Activated CD8-positive, alpha-beta T cell treated with anti-CD3 and anti-CD28 coated beads for 36 hours (primary cell): ENCODE measurements around the gene NEB. TPM values are rescaled to one million over a fixed set of nuclear protein-coding genes. Genes with fewer than 3 reads are reported as not detected.
"Not testable (repeated sequence)": the region's sequence is repeated elsewhere in the genome, so short reads cannot be mapped to it uniquely, and the experiment has no call there.

Source experiments
- ATAC-seq: fragments of 200-7000 bp; cut with Tn5 transposase; one replicate; pipeline ENCODE4 v1.10.0; 2021; ENCODE audit warnings: mild to moderate bottlenecking, moderate library complexity
- CTCF ChIA-PET: fragments of 350-600 bp; sonication (Branson Sonifier 250); formaldehyde crosslinking; loops from one replicate; lab custom pipeline; 2021; ENCODE audit warnings: antibody characterized with exemption; lab: Charles Lee
- POLR2A ChIA-PET: fragments of 350-600 bp; sonication (Branson Sonifier 250); formaldehyde crosslinking; loops from one replicate; lab custom pipeline; 2021; ENCODE audit warnings: antibody characterized with exemption; lab: Charles Lee
- DNase-seq: peaks from one replicate; pipeline ENCODE4 v3.0.0-alpha.2; 2020
- H3K27ac Mint-ChIP-seq: one replicate; pipeline ENCODE4 v1.8.0; 2021; ENCODE audit warnings: mild to moderate bottlenecking, mixed read lengths
- H3K27me3 Mint-ChIP-seq: one replicate; pipeline ENCODE4 v1.8.0; 2021; ENCODE audit warnings: mixed read lengths
- H3K36me3 Mint-ChIP-seq: one replicate; pipeline ENCODE4 v1.8.0; 2021; ENCODE audit warnings: low read depth, mixed read lengths
- H3K4me1 Mint-ChIP-seq: one replicate; pipeline ENCODE4 v1.8.0; 2021; ENCODE audit warnings: low read depth, mixed read lengths
- H3K4me3 Mint-ChIP-seq: one replicate; pipeline ENCODE4 v1.8.0; 2021; ENCODE audit warnings: mild to moderate bottlenecking, moderate library complexity, mixed read lengths
- H3K9me3 Mint-ChIP-seq: one replicate; pipeline ENCODE4 v1.8.0; 2021; ENCODE audit warnings: mixed read lengths
- CTCF ChIP-seq: fragments of 200-600 bp; IDR thresholded peaks from one replicate; pipeline ENCODE4 v1.8.0; 2022; ENCODE audit warnings: antibody characterized with exemption, mild to moderate bottlenecking
- intact Hi-C: fragments of 100-400 bp; cut with micrococcal nuclease; formaldehyde crosslinking; loops from one replicate; pipeline ENCODE4 v1.10.0; 2022
- total RNA-seq, 2 experiments: library from RNA; stranded (reverse); gene quantifications; one replicate each; pipeline ENCODE4 v1.2.3, GENCODE V29; 2021

Gene NEB
- total RNA-seq, 2 experiments from 2014 or later, result 0.18 to 0.34 TPM

- ATAC-seq, result no peak
- H3K36me3 Mint-ChIP-seq, result no peaks in the 10 kb centered on the region
- DNase-seq, result no peak
- H3K27ac Mint-ChIP-seq, result no peak overlapping the region
- no peak overlapping the region for H3K4me3 Mint-ChIP-seq
- TF ChIP-seq CTCF, result no peak
- H3K9me3 Mint-ChIP-seq, result no peaks in the 10 kb centered on the region
- H3K27me3 Mint-ChIP-seq, result no peaks in the 10 kb centered on the region
- H3K4me1 Mint-ChIP-seq, result no peaks in the 10 kb centered on the region
- intact Hi-C loops, result no loop called here
- ChIA-PET CTCF (no interaction called here), POLR2A (no interaction called here)
Measured at GRCh38 chr2:151753540-151753939, 19.3 kb upstream of the NEB start.

- H3K9me3 Mint-ChIP-seq, H3K27ac Mint-ChIP-seq, DNase-seq, intact Hi-C loops, POLR2A ChIA-PET, H3K27me3 Mint-ChIP-seq, CTCF ChIA-PET, ATAC-seq, H3K4me3 Mint-ChIP-seq, H3K4me1 Mint-ChIP-seq: not testable (repeated sequence)
- H3K36me3 Mint-ChIP-seq, result peaks cover 11% of the 10 kb centered on the region
Measured at GRCh38 chr2:151745261-151745660, 11.0 kb upstream of the NEB start.

- ChIA-PET CTCF (no interaction called here), POLR2A (no interaction called here)
- no peaks in the 10 kb centered on the region for H3K27me3 Mint-ChIP-seq
Measured at GRCh38 chr2:151730262-151730975, 3.9 kb downstream of the NEB start.

GRCh38 chr2:151729837-151730236 is 4.4 kb downstream of the NEB start:
- intact Hi-C loops, result no loop called here
- no peaks in the 10 kb centered on the region for H3K9me3 Mint-ChIP-seq
- H3K4me3 Mint-ChIP-seq, result no peak overlapping the region
- H3K4me1 Mint-ChIP-seq, result no peaks in the 10 kb centered on the region
- H3K36me3 Mint-ChIP-seq, result no peaks in the 10 kb centered on the region
- ATAC-seq, result no peak
- DNase-seq, result no peak
- no peaks in the 10 kb centered on the region for H3K27me3 Mint-ChIP-seq
- no peak for TF ChIP-seq CTCF
- ChIA-PET POLR2A (no interaction called here), CTCF (no interaction called here)
- no peak overlapping the region for H3K27ac Mint-ChIP-seq

More at GRCh38 chr2:151730262-151730975, 3.9 kb downstream of the NEB start:
- Mint-ChIP-seq H3K4me1 (no peaks in the 10 kb centered on the region), H3K27ac (no peak overlapping the region), H3K4me3 (no peak overlapping the region), H3K36me3 (no peaks in the 10 kb centered on the region), H3K9me3 (no peaks in the 10 kb centered on the region)
- intact Hi-C loops, result no loop called here
- no peak for TF ChIP-seq CTCF
- no peak for ATAC-seq
- no peak for DNase-seq

GRCh38 chr2:151729415-151729811 is 4.9 kb downstream of the NEB start:
- CTCF ChIA-PET, result no interaction called here
- H3K27ac Mint-ChIP-seq, result no peak overlapping the region
- DNase-seq, result no peak

More at GRCh38 chr2:151729415-151729811, 4.9 kb downstream of the NEB start:
- H3K4me1 Mint-ChIP-seq, result no peaks in the 10 kb centered on the region
- H3K27me3 Mint-ChIP-seq, result no peaks in the 10 kb centered on the region
- no peak overlapping the region for H3K4me3 Mint-ChIP-seq
- ATAC-seq, result no peak
- intact Hi-C loops, result no loop called here
- no peak for TF ChIP-seq CTCF
- H3K36me3 Mint-ChIP-seq, result no peaks in the 10 kb centered on the region
- no peaks in the 10 kb centered on the region for H3K9me3 Mint-ChIP-seq
- POLR2A ChIA-PET, result no interaction called here
